Loucy (cell line): Measurements from ENCODE around the gene NKAIN2.
"Not testable (repeated sequence)": the region's sequence is repeated elsewhere in the genome, so short reads cannot be mapped to it uniquely, and the experiment has no call there.

Experiments
- H2AFZ ChIP-seq: fragments of 200-600 bp; sonication (generic); 2 replicates; pipeline ENCODE4 v1.6.0; 2016; ENCODE audit warnings: antibody characterized with exemption, mild to moderate bottlenecking, low read length, moderate library complexity
- H3F3A ChIP-seq: fragments of 200-600 bp; 2 replicates; pipeline ENCODE4 v1.6.0; 2016; ENCODE audit warnings: antibody characterized with exemption, low read depth, mild to moderate bottlenecking
- H3K27me3 ChIP-seq: fragments of 200-600 bp; sonication (generic); 2 replicates; pipeline ENCODE4 v1.6.1; 2014; ENCODE audit warnings: low read length, mild to moderate bottlenecking; ENCODE audit not compliant: insufficient read depth, poor library complexity, severe bottlenecking
- H3K36me3 ChIP-seq: fragments of 200-600 bp; sonication (generic); 2 replicates; pipeline ENCODE4 v1.6.1; 2016; ENCODE audit warnings: low read length; ENCODE audit not compliant: insufficient read depth
- H3K4me1 ChIP-seq: fragments of 200-600 bp; sonication (generic); 2 replicates; pipeline ENCODE4 v1.5.1; 2014; ENCODE audit warnings: low read length, mild to moderate bottlenecking; ENCODE audit not compliant: insufficient read depth, poor library complexity, severe bottlenecking
- H3K4me2 ChIP-seq: fragments of 200-600 bp; sonication (generic); 2 replicates; pipeline ENCODE4 v1.6.0; 2014; ENCODE audit warnings: antibody characterized with exemption, low read length, low read depth, mild to moderate bottlenecking; ENCODE audit not compliant: poor library complexity, severe bottlenecking
- H3K4me3 ChIP-seq: fragments of 200-600 bp; sonication (generic); 2 replicates; pipeline ENCODE4 v1.5.1; 2014; ENCODE audit warnings: low read length, mild to moderate bottlenecking, mixed read lengths; ENCODE audit not compliant: poor library complexity, severe bottlenecking
- H3K79me2 ChIP-seq: fragments of 200-600 bp; sonication (generic); 2 replicates; pipeline ENCODE4 v1.6.1; 2014; ENCODE audit warnings: low read length; ENCODE audit not compliant: insufficient read depth
- H3K9ac ChIP-seq: fragments of 200-600 bp; sonication (generic); 2 replicates; pipeline ENCODE4 v1.6.0; 2014; ENCODE audit warnings: mild to moderate bottlenecking, low read depth, low read length, moderate library complexity; ENCODE audit not compliant: poor library complexity, severe bottlenecking
- H3K9me2 ChIP-seq: fragments of 200-600 bp; sonication (generic); replicated peaks from 2 replicates; pipeline ENCODE4 v1.6.1; 2016; ENCODE audit warnings: low read depth, low read length, mixed read lengths
- H3K9me3 ChIP-seq: fragments of 200-600 bp; sonication (generic); 2 replicates; pipeline ENCODE4 v1.6.1; 2014; ENCODE audit warnings: mild to moderate bottlenecking, antibody characterized with exemption, low read length, low read depth; ENCODE audit not compliant: insufficient read depth
- H4K20me1 ChIP-seq: fragments of 200-600 bp; sonication (generic); 2 replicates; pipeline ENCODE4 v1.6.0; 2014; ENCODE audit warnings: antibody characterized with exemption, low read length, mild to moderate bottlenecking; ENCODE audit not compliant: insufficient read depth, poor library complexity, severe bottlenecking
- EZH2phosphoT487 ChIP-seq: fragments of 200-600 bp; IDR thresholded peaks from 2 replicates; pipeline ENCODE4 v1.6.1; 2018; ENCODE audit warnings: antibody characterized with exemption, mild to moderate bottlenecking, moderate library complexity, borderline replicate concordance
- TF ChIP-seq, protein P1 (sequence below): fragments of 200-600 bp; sonication (generic); conservative IDR thresholded peaks from 2 replicates; pipeline ENCODE4 v1.5.1; 2014; ENCODE audit warnings: mild to moderate bottlenecking, antibody characterized with exemption, low read length

The NKAIN2 gene

GRCh38 chr6:124703541-124703940, 899.9 kb downstream of the NKAIN2 start:
- Histone ChIP-seq H3K4me2 (no peak overlapping the region), H3K36me3 (no peaks in the 10 kb centered on the region), H4K20me1 (no peaks in the 10 kb centered on the region), H3K27me3 (no peaks in the 10 kb centered on the region), H3K9me3 (no peaks in the 10 kb centered on the region), H3K4me3 (no peak overlapping the region), H3K9me2 (no peaks in the 10 kb centered on the region), H2AFZ (no peak overlapping the region), H3F3A (no peaks in the 10 kb centered on the region), H3K79me2 (no peaks in the 10 kb centered on the region), H3K4me1 (no peaks in the 10 kb centered on the region), H3K9ac (no peak overlapping the region)
- TF ChIP-seq EZH2phosphoT487: no peak
- TF ChIP-seq, protein P1, sequence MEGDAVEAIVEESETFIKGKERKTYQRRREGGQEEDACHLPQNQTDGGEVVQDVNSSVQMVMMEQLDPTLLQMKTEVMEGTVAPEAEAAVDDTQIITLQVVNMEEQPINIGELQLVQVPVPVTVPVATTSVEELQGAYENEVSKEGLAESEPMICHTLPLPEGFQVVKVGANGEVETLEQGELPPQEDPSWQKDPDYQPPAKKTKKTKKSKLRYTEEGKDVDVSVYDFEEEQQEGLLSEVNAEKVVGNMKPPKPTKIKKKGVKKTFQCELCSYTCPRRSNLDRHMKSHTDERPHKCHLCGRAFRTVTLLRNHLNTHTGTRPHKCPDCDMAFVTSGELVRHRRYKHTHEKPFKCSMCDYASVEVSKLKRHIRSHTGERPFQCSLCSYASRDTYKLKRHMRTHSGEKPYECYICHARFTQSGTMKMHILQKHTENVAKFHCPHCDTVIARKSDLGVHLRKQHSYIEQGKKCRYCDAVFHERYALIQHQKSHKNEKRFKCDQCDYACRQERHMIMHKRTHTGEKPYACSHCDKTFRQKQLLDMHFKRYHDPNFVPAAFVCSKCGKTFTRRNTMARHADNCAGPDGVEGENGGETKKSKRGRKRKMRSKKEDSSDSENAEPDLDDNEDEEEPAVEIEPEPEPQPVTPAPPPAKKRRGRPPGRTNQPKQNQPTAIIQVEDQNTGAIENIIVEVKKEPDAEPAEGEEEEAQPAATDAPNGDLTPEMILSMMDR: no peak

GRCh38 chr6:124712532-124712931, 908.9 kb downstream of the NKAIN2 start:
- not testable (repeated sequence) for H3K79me2 ChIP-seq, H3K9ac ChIP-seq, H3K36me3 ChIP-seq, H2AFZ ChIP-seq, H3K4me1 ChIP-seq, H3F3A ChIP-seq, H3K27me3 ChIP-seq, H4K20me1 ChIP-seq, H3K9me2 ChIP-seq, H3K9me3 ChIP-seq, H3K4me3 ChIP-seq, H3K4me2 ChIP-seq

DNA sequence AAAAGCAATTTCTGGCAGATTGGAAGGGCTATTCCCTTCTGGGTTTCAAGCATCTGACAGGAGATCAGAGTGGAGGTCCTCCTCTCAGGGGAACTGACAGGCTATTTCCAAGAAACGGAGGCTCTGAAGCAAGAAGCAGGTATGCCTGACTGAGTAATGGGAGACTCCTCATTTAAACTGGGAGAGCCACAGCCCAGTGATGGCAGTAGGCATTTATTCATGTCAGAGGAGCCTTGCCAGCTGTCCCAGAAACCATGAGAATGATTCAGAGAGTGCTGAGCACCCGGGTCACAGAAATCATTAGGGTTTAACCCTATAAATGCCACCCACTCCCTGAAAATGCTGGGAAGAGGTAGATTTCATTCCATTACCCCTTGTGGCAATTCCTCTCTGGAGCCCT, 911.1 kb downstream of the NKAIN2 start:
- no peaks in the 10 kb centered on the region for H3K79me2 ChIP-seq
- no peak overlapping the region for H3K4me2 ChIP-seq
- no peaks in the 10 kb centered on the region for H3K36me3 ChIP-seq
- H3K4me3 ChIP-seq: no peak overlapping the region
- H3K4me1 ChIP-seq: no peaks in the 10 kb centered on the region
- TF ChIP-seq EZH2phosphoT487: no peak
- TF ChIP-seq, protein P1: no peak
- H2AFZ ChIP-seq: no peak overlapping the region
- H3F3A ChIP-seq: no peaks in the 10 kb centered on the region
- H3K9me3 ChIP-seq: no peaks in the 10 kb centered on the region
- no peak overlapping the region for H3K9ac ChIP-seq
- no peaks in the 10 kb centered on the region for H4K20me1 ChIP-seq
- no peaks in the 10 kb centered on the region for H3K9me2 ChIP-seq
- H3K27me3 ChIP-seq: no peaks in the 10 kb centered on the region

GRCh38 chr6:124719913-124720312, 916.2 kb downstream of the NKAIN2 start:
- Histone ChIP-seq H3K27me3 (no peaks in the 10 kb centered on the region), H3K4me2 (no peak overlapping the region), H3K9ac (no peak overlapping the region), H3K9me2 (no peaks in the 10 kb centered on the region), H4K20me1 (no peaks in the 10 kb centered on the region), H3K79me2 (no peaks in the 10 kb centered on the region), H3F3A (no peaks in the 10 kb centered on the region), H3K9me3 (no peaks in the 10 kb centered on the region), H2AFZ (no peak overlapping the region), H3K4me3 (no peak overlapping the region), H3K36me3 (no peaks in the 10 kb centered on the region), H3K4me1 (no peaks in the 10 kb centered on the region)
- TF ChIP-seq, protein P1: no peak
- TF ChIP-seq EZH2phosphoT487: no peak
